OCI-LY7 (cell line): Measurements from ENCODE around the gene RTKN2. TPM values are rescaled to one million over a fixed set of nuclear protein-coding genes. Genes with fewer than 3 reads are reported as not detected.

Source experiments
- BruUV-seq: library from RNA; stranded (reverse); fragments of 400-500 nt; replicated peaks from 2 replicates; lab custom pipeline; 2021; lab: Mats Ljungman, UMichigan
- CTCF ChIA-PET: fragments of 300-600 bp; sonication (Branson Sonifier 250); formaldehyde crosslinking; loops from one replicate; lab custom pipeline; 2022; ENCODE audit warnings: antibody characterized with exemption; ENCODE audit not compliant: unreplicated experiment; lab: Charles Lee
- POLR2A ChIA-PET: fragments of 300-600 bp; sonication (Branson Sonifier 250); formaldehyde crosslinking; loops from one replicate; lab custom pipeline; 2022; ENCODE audit warnings: antibody characterized with exemption; lab: Charles Lee
- DNase-seq: peaks from one replicate; pipeline ENCODE4 v3.0.0-alpha.2; 2015; ENCODE audit warnings: low spot score
- H2AFZ ChIP-seq: fragments of 200-600 bp; sonication (generic), shearing (Covaris generic); 2 replicates; pipeline ENCODE4 v1.6.1; 2014; ENCODE audit warnings: mild to moderate bottlenecking, antibody characterized with exemption, low read length, moderate library complexity
- H3K27ac ChIP-seq: fragments of 200-600 bp; sonication (generic); 2 replicates; pipeline ENCODE4 v1.5.1; 2014; ENCODE audit warnings: mixed run types, low read depth, mild to moderate bottlenecking, moderate library complexity, low read length, inconsistent platforms; ENCODE audit not compliant: poor library complexity, severe bottlenecking
- H3K36me3 ChIP-seq: fragments of 200-600 bp; sonication (generic); 2 replicates; pipeline ENCODE4 v1.6.1; 2014; ENCODE audit warnings: mild to moderate bottlenecking, antibody characterized with exemption, low read length, moderate library complexity, mixed read lengths; ENCODE audit not compliant: insufficient read depth
- H3K4me1 ChIP-seq: fragments of 200-600 bp; sonication (generic); 2 replicates; pipeline ENCODE4 v1.5.1; 2014; ENCODE audit warnings: mild to moderate bottlenecking, low read length; ENCODE audit not compliant: insufficient read depth, poor library complexity, severe bottlenecking
- H3K4me2 ChIP-seq: fragments of 200-600 bp; sonication (generic); 2 replicates; pipeline ENCODE4 v1.6.1; 2014; ENCODE audit warnings: mild to moderate bottlenecking, low read length
- H3K4me3 ChIP-seq: fragments of 200-600 bp; sonication (generic); 2 replicates; pipeline ENCODE4 v1.5.1; 2014; ENCODE audit warnings: mild to moderate bottlenecking, low read depth, low read length; ENCODE audit not compliant: poor library complexity, severe bottlenecking
- H3K79me2 ChIP-seq: fragments of 200-600 bp; sonication (generic); 2 replicates; pipeline ENCODE4 v1.6.1; 2016; ENCODE audit warnings: low read depth, mild to moderate bottlenecking, low read length, moderate library complexity, mixed read lengths; ENCODE audit not compliant: insufficient read depth
- H3K9me2 ChIP-seq: fragments of 200-600 bp; sonication (generic); 2 replicates; pipeline ENCODE4 v1.6.1; 2016; ENCODE audit warnings: mild to moderate bottlenecking, low read length, mixed read lengths; ENCODE audit not compliant: insufficient read depth
- H3K9me3 ChIP-seq: fragments of 200-600 bp; sonication (generic); 2 replicates; pipeline ENCODE4 v1.6.1; 2014; ENCODE audit warnings: mild to moderate bottlenecking, mixed run types, low read length, mixed read lengths
- H4K20me1 ChIP-seq: fragments of 200-600 bp; sonication (generic); 2 replicates; pipeline ENCODE4 v1.6.1; 2014; ENCODE audit warnings: mild to moderate bottlenecking, antibody characterized with exemption, low read length, moderate library complexity, mixed read lengths; ENCODE audit not compliant: insufficient read depth
- EZH2phosphoT487 ChIP-seq: fragments of 200-600 bp; sonication (generic); IDR thresholded peaks from 2 replicates; pipeline ENCODE4 v1.6.1; 2018; ENCODE audit warnings: low read depth, borderline replicate concordance, mild to moderate bottlenecking, mixed run types, antibody characterized with exemption, low read length, moderate library complexity, mixed read lengths
- intact Hi-C: fragments of 100-400 bp; cut with micrococcal nuclease; formaldehyde crosslinking; loops from one replicate; pipeline ENCODE4 v1.10.0; 2022; ENCODE audit not compliant: unreplicated experiment
- total RNA-seq, 2 experiments: library from RNA; depleted of rRNA in 1 of 2; stranded (reverse); fragments of >200 nt in 1 of 2; shearing (Covaris generic) in 1 of 2; gene quantifications; 2 replicates each; pipeline ENCODE4 v1.2.3, GENCODE V29; 2014 to 2022
- TF ChIP-seq, protein P1 (sequence below): fragments of 200-600 bp; sonication (generic); conservative IDR thresholded peaks from 2 replicates; pipeline ENCODE4 v1.5.1; 2014; ENCODE audit warnings: mild to moderate bottlenecking, antibody characterized with exemption, low read length, moderate library complexity, mixed read lengths

The RTKN2 gene
- total RNA-seq, 2 experiments from 2014 or later, result 12.3 to 20.4 TPM

GRCh38 chr10:62244785-62245467 lies 23.7 kb downstream of the RTKN2 start:
- ChIA-PET CTCF (interaction anchor here (1.0 to 1.6 kb wide), 4 partner anchors 205 to 494 kb away, joined by 3 to 5 read pairs (median 4); no protein-coding TSS in a partner anchor), POLR2A (interaction anchor here (0.7 to 3.2 kb wide), 15 partner anchors 9 to 1453 kb away, joined by 3 to 29 read pairs (median 4); partner anchors contain the start of gene ARID5B)
- peak overlapping the region; percentile 67 for H3K27ac ChIP-seq
- no peak overlapping the region for H3K4me3 ChIP-seq
- H3K9me2 ChIP-seq, result no peaks in the 10 kb centered on the region
- intact Hi-C loops, result loop anchor here (1.0 to 2.0 kb wide), 5 partner anchors 207 to 494 kb away; no protein-coding TSS in a partner anchor
- H3K4me2 ChIP-seq, result peak overlapping the region; percentile 69
- H2AFZ ChIP-seq, result no peak overlapping the region
- 0 out of 2 replicates have a peak, but pooled peaks cover 3% of the 10 kb centered on the region for H3K9me3 ChIP-seq
- peaks cover 47% of the 10 kb centered on the region; the same call in 1 of the 2 replicates for H3K79me2 ChIP-seq
- TF ChIP-seq, protein P1, sequence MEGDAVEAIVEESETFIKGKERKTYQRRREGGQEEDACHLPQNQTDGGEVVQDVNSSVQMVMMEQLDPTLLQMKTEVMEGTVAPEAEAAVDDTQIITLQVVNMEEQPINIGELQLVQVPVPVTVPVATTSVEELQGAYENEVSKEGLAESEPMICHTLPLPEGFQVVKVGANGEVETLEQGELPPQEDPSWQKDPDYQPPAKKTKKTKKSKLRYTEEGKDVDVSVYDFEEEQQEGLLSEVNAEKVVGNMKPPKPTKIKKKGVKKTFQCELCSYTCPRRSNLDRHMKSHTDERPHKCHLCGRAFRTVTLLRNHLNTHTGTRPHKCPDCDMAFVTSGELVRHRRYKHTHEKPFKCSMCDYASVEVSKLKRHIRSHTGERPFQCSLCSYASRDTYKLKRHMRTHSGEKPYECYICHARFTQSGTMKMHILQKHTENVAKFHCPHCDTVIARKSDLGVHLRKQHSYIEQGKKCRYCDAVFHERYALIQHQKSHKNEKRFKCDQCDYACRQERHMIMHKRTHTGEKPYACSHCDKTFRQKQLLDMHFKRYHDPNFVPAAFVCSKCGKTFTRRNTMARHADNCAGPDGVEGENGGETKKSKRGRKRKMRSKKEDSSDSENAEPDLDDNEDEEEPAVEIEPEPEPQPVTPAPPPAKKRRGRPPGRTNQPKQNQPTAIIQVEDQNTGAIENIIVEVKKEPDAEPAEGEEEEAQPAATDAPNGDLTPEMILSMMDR, result peak; percentile 99
- TF ChIP-seq EZH2phosphoT487, result no peak
- H3K36me3 ChIP-seq, result peaks cover 7% of the 10 kb centered on the region
- no peaks in the 10 kb centered on the region for H4K20me1 ChIP-seq
- BruUV-seq, result no TSS peak
- H3K4me1 ChIP-seq, result peaks cover 26% of the 10 kb centered on the region
- DNase-seq, result peak; percentile 86

GRCh38 chr10:62244088-62244487 lies 24.6 kb downstream of the RTKN2 start:
- Histone ChIP-seq H4K20me1 (no peaks in the 10 kb centered on the region), H3K4me1 (peaks cover 26% of the 10 kb centered on the region), H3K9me3 (0 out of 2 replicates have a peak, but pooled peaks cover 3% of the 10 kb centered on the region), H3K4me2 (peak overlapping the region; percentile 69), H3K36me3 (peaks cover 2% of the 10 kb centered on the region; the same call in 1 of the 2 replicates), H3K27ac (peak overlapping the region; percentile 67), H3K79me2 (peaks cover 45% of the 10 kb centered on the region; the same call in 1 of the 2 replicates), H3K9me2 (no peaks in the 10 kb centered on the region), H2AFZ (peak overlapping the region; percentile 27; the same call in 1 of the 2 replicates), H3K4me3 (peak overlapping the region; percentile 39)
- intact Hi-C loops, result loop anchor here (2.0 kb wide), 2 partner anchors 283 to 493 kb away; no protein-coding TSS in a partner anchor
- ChIA-PET CTCF (interaction anchor here (1.4 kb wide), 1 partner anchor 204 kb away, joined by 3 read pairs; no protein-coding TSS in a partner anchor), POLR2A (interaction anchor here (0.6 to 3.2 kb wide), 18 partner anchors 10 to 688 kb away, joined by 3 to 29 read pairs (median 4); no protein-coding TSS in a partner anchor)
- DNase-seq, result peak; percentile 48
- no peak for TF ChIP-seq EZH2phosphoT487
- TF ChIP-seq, protein P1, result no peak
- BruUV-seq, result no TSS peak
